ENCODE measurements around the gene LMNA. TPM values are rescaled to one million over a fixed set of nuclear protein-coding genes. Genes with fewer than 3 reads are reported as not detected.
"Not testable (repeated sequence)": the region's sequence is repeated elsewhere in the genome, so short reads cannot be mapped to it uniquely, and the experiment has no call there.

Gene LMNA
- total RNA-seq, 1 donor, result 854 TPM

DNA sequence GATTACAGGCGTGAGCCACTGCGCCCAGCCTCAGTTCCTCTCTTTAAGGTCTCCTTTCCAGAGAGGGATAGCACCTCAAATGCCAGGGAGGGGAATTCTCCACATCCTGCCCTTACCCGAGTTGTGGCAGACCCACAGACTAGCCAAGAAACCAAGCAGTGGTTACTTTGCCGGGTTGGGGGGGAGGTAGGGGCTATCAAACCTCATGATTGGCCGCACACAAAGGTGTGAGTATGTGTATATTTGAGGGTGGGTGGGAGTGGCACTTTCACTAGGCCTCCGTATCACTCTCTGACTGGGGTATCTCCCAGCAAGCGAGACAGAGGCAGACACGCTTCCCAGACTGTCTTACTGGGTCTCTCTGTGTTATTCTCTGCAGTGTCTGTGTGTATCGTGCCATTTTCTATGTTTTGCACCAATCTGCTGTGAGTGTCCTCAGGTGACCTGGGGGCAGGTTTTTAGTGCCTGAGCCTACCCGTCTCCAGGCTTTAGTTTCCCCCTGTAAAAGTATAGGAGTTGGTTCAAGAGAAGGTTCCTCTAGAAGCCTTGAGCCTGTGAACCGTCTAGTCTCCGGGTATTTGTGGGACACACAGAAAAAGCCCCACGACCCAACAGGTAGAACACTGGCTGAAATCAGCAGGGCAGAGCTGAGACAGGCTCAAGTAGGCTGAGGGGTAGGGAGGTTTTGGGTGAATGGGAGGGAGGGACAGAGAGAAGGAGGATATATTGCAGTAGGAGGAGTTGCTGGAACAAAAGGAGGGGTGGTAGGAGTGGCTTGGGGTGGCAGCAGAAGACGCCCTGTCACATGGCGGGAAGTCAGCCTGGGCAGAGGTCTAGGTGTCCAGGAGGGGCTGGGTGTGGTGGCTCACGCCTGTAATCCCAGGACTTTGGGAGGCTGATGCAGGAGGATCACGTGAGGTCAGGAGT is 10.3 kb downstream of the LMNA start:
- no peaks in the 10 kb centered on the region for H3K9me3 ChIP-seq (ENCODE audit: low read depth, low read length)
- no peak for DNase-seq (ENCODE audit: insufficient read length, low spot score, missing footprints)
- no peak overlapping the region for H3K4me3 ChIP-seq (ENCODE audit: insufficient read depth, low read length)
- TF ChIP-seq, protein P1, sequence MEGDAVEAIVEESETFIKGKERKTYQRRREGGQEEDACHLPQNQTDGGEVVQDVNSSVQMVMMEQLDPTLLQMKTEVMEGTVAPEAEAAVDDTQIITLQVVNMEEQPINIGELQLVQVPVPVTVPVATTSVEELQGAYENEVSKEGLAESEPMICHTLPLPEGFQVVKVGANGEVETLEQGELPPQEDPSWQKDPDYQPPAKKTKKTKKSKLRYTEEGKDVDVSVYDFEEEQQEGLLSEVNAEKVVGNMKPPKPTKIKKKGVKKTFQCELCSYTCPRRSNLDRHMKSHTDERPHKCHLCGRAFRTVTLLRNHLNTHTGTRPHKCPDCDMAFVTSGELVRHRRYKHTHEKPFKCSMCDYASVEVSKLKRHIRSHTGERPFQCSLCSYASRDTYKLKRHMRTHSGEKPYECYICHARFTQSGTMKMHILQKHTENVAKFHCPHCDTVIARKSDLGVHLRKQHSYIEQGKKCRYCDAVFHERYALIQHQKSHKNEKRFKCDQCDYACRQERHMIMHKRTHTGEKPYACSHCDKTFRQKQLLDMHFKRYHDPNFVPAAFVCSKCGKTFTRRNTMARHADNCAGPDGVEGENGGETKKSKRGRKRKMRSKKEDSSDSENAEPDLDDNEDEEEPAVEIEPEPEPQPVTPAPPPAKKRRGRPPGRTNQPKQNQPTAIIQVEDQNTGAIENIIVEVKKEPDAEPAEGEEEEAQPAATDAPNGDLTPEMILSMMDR (IDR thresholded peaks at IDR 0.05; ENCODE audit: extremely low read depth, low read depth, low read length), result no peak
- peaks cover 88% of the 10 kb centered on the region for H3K79me2 ChIP-seq (ENCODE audit: insufficient read depth, low read length)
- peaks cover 96% of the 10 kb centered on the region for H3K4me1 ChIP-seq (ENCODE audit: insufficient read depth, low read length)
- H3K36me3 ChIP-seq (ENCODE audit: insufficient read depth, low read length), result peaks cover 16% of the 10 kb centered on the region
- H2AFZ ChIP-seq (ENCODE audit: low read length), result no peak overlapping the region
- peak overlapping the region; percentile 100 for H3K27ac ChIP-seq (ENCODE audit: low read depth, low read length)
- H3K27me3 ChIP-seq (ENCODE audit: insufficient read depth, low read length), result no peaks in the 10 kb centered on the region
- H3K4me2 ChIP-seq (ENCODE audit: insufficient read depth, low read length), result peak overlapping the region; percentile 77
- peaks cover 31% of the 10 kb centered on the region for H4K20me1 ChIP-seq (ENCODE audit: insufficient read depth, low read length)

DNA sequence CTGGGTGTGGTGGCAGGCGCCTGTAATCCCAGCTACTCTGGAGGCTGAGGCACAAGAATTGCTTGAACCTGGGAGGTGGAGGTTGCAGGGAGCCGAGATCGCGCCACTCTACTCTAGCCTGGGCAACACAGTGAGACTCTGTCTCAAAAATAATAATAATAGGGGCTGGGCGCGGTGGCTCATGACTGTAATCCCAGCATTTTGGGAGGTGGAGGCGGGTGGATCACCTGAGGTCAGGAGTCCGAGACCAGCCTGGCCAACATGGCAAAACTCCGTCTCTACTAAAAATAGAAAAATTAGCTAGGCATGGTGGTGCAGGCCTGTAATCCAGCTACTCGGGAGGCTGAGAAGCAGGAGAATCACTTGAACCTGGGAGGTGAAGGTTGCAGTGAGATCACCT is 11.0 kb downstream of the LMNA start:
- Histone ChIP-seq H4K20me1 (ENCODE audit: insufficient read depth, low read length) (peaks cover 26% of the 10 kb centered on the region), H3K4me1 (ENCODE audit: insufficient read depth, low read length) (peaks cover 95% of the 10 kb centered on the region), H3K36me3 (ENCODE audit: insufficient read depth, low read length) (peaks cover 11% of the 10 kb centered on the region), H3K27ac (ENCODE audit: low read depth, low read length) (peak overlapping the region; percentile 100), H3K4me2 (ENCODE audit: insufficient read depth, low read length) (peak overlapping the region; percentile 77), H3K79me2 (ENCODE audit: insufficient read depth, low read length) (peaks cover 88% of the 10 kb centered on the region)
- not testable (repeated sequence) for H3K27me3 ChIP-seq (ENCODE audit: insufficient read depth, low read length); H2AFZ ChIP-seq (ENCODE audit: low read length); H3K9me3 ChIP-seq (ENCODE audit: low read depth, low read length); H3K4me3 ChIP-seq (ENCODE audit: insufficient read depth, low read length); DNase-seq (ENCODE audit: insufficient read length, low spot score, missing footprints)

DNA sequence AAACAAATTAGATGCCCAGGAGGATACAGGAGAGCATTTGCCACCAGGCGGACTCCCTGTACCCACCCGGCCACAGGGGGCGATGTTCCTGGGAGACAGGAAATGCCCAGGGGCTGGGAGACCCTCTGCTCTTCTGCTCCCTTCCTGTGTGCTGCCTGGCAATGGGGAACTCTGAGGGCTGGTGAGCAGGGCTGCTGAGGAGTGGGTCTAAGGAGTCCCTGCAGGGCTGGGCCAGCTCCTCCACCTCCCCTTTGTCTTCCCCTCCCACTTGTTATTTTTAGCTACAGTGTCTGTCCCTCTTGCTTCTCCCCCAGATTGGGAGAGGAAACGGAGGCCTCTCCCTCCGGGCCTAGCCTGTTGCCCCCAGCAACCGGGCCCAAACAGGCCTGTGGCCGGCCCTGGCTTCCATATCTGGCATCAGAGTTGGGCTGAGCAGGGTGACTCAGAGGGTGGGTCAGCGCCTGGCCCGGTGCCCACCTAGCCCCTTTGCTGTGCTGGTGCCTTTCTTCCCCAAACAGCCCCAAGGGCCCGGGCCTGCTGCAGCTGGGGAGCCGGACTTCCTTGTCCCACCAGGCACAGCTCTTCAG is 11.6 kb downstream of the LMNA start:
- no peak overlapping the region for H2AFZ ChIP-seq (ENCODE audit: low read length)
- H4K20me1 ChIP-seq (ENCODE audit: insufficient read depth, low read length), result peaks cover 23% of the 10 kb centered on the region
- H3K4me2 ChIP-seq (ENCODE audit: insufficient read depth, low read length), result peak overlapping the region; percentile 77
- H3K4me3 ChIP-seq (ENCODE audit: insufficient read depth, low read length), result peak overlapping the region; percentile 60
- H3K36me3 ChIP-seq (ENCODE audit: insufficient read depth, low read length), result peaks cover 10% of the 10 kb centered on the region
- H3K79me2 ChIP-seq (ENCODE audit: insufficient read depth, low read length), result peaks cover 86% of the 10 kb centered on the region
- H3K4me1 ChIP-seq (ENCODE audit: insufficient read depth, low read length), result peaks cover 90% of the 10 kb centered on the region
- H3K27ac ChIP-seq (ENCODE audit: low read depth, low read length), result peak overlapping the region; percentile 100
- peak; percentile 94 for DNase-seq (ENCODE audit: insufficient read length, low spot score, missing footprints)
- H3K9me3 ChIP-seq (ENCODE audit: low read depth, low read length), result no peaks in the 10 kb centered on the region
- TF ChIP-seq, protein P1 (IDR thresholded peaks at IDR 0.05; ENCODE audit: extremely low read depth, low read depth, low read length), result peak; percentile 56
- H3K27me3 ChIP-seq (ENCODE audit: insufficient read depth, low read length), result no peaks in the 10 kb centered on the region

DNA sequence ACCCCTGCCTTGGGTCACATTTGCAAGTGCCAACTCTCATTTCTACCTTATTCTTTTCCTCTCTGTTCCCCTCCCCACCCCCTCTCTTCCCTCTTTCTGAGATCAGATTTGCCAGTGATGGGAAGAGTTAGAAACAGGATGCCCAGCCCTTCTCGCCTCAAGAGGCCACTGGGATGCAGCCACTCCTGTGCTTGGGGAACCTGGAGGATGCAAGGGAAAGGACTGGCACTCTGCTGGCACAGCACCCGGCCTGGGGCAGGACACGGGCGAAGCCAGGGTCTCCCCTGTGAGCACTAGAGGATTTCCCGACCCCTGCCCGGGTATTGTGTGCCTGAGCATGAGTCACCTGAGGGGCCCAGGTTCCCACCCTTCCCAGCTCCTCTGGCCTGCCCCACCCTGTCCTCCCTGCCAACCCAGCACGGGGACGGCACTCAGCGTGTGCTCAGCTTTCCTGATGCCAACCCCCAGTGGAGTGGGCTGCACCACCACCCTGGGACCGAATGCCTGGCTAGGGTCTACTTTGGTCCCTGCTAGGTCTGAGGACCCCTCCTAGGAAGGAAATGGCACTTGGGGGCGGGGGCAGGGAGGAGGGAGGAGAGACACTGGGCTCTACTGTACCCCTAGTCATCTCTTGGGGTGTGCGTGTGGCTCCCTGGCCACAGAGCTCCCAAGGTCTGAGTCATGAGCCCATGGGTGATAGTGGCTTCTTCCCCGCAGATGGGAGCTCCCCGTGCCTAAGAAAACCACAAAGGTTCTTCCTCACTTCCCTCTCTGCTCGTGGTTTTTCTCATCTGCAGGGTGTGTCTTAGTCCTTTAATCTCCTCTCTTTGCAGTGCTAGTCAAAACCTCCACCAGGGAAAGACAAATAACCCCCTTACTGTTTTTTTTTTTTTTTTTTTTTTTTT is 12.4 kb downstream of the LMNA start:
- Histone ChIP-seq H3K4me3 (ENCODE audit: insufficient read depth, low read length) (peak overlapping the region; percentile 60), H4K20me1 (ENCODE audit: insufficient read depth, low read length) (peaks cover 23% of the 10 kb centered on the region), H3K27me3 (ENCODE audit: insufficient read depth, low read length) (no peaks in the 10 kb centered on the region), H2AFZ (ENCODE audit: low read length) (no peak overlapping the region), H3K27ac (ENCODE audit: low read depth, low read length) (peak overlapping the region; percentile 100), H3K79me2 (ENCODE audit: insufficient read depth, low read length) (peaks cover 86% of the 10 kb centered on the region), H3K36me3 (ENCODE audit: insufficient read depth, low read length) (peaks cover 18% of the 10 kb centered on the region), H3K9me3 (ENCODE audit: low read depth, low read length) (no peaks in the 10 kb centered on the region), H3K4me2 (ENCODE audit: insufficient read depth, low read length) (peak overlapping the region; percentile 77), H3K4me1 (ENCODE audit: insufficient read depth, low read length) (peaks cover 83% of the 10 kb centered on the region)
- TF ChIP-seq, protein P1 (IDR thresholded peaks at IDR 0.05; ENCODE audit: extremely low read depth, low read depth, low read length), result no peak
- peak; percentile 90 for DNase-seq (ENCODE audit: insufficient read length, low spot score, missing footprints)
